H9 (cell line): ENCODE data around the gene C2orf68. TPM values are rescaled to one million over a fixed set of nuclear protein-coding genes. Genes with fewer than 3 reads are reported as not detected.

ENCODE experiments used
- DNase-seq: peaks from one replicate; pipeline ENCODE4 v3.0.0-alpha.2; 2017
- H2AFZ ChIP-seq: one replicate; pipeline ENCODE4 v1.6.1; 2013; ENCODE audit warnings: mild to moderate bottlenecking, low read length, control low read depth, moderate library complexity
- H2AK5ac ChIP-seq: 2 replicates; pipeline ENCODE4 v1.6.1; 2013; ENCODE audit warnings: low read length, control low read depth, mixed read lengths; ENCODE audit not compliant: insufficient read length
- H2BK120ac ChIP-seq: one replicate; pipeline ENCODE4 v1.6.1; 2013; ENCODE audit warnings: low read depth, mild to moderate bottlenecking, low read length, control low read depth, inconsistent platforms; ENCODE audit not compliant: poor library complexity, severe bottlenecking
- H2BK12ac ChIP-seq: 2 replicates; pipeline ENCODE4 v1.6.1; 2013; ENCODE audit warnings: low read length, control low read depth, mixed read lengths, low read depth; ENCODE audit not compliant: insufficient read length
- H2BK15ac ChIP-seq: 2 replicates; pipeline ENCODE4 v1.6.1; 2013; ENCODE audit warnings: low read depth, low read length, control low read depth
- H2BK20ac ChIP-seq: one replicate; pipeline ENCODE4 v1.6.1; 2013; ENCODE audit warnings: low read depth, mild to moderate bottlenecking, low read length, control low read depth, inconsistent platforms; ENCODE audit not compliant: poor library complexity, severe bottlenecking
- H2BK5ac ChIP-seq: 2 replicates; pipeline ENCODE4 v1.6.1; 2013; ENCODE audit warnings: low read length, control low read depth, mixed read lengths; ENCODE audit not compliant: insufficient read length
- H3K14ac ChIP-seq: 2 replicates; pipeline ENCODE4 v1.6.1; 2013; ENCODE audit warnings: low read length, control low read depth; ENCODE audit not compliant: insufficient read depth
- H3K18ac ChIP-seq: 2 replicates; pipeline ENCODE4 v1.6.1; 2013; ENCODE audit warnings: low read depth, mild to moderate bottlenecking, mixed read lengths, low read length, control low read depth; ENCODE audit not compliant: insufficient read length
- H3K23ac ChIP-seq: 2 replicates; pipeline ENCODE4 v1.6.1; 2013; ENCODE audit warnings: low read length, control low read depth, mixed read lengths, low read depth; ENCODE audit not compliant: insufficient read length
- H3K23me2 ChIP-seq: 2 replicates; pipeline ENCODE4 v1.6.1; 2013; ENCODE audit warnings: low read depth, mild to moderate bottlenecking, mixed read lengths, low read length, control low read depth; ENCODE audit not compliant: insufficient read length, poor library complexity, severe bottlenecking
- H3K27ac ChIP-seq: 2 replicates; pipeline ENCODE4 v1.5.1; 2013; ENCODE audit warnings: low read length, control low read depth, mixed read lengths, low read depth; ENCODE audit not compliant: insufficient read length
- H3K27me3 ChIP-seq: 2 replicates; pipeline ENCODE4 v1.6.1; 2013; ENCODE audit warnings: low read length, control low read depth, inconsistent platforms; ENCODE audit not compliant: insufficient read depth
- H3K4ac ChIP-seq: 2 replicates; pipeline ENCODE4 v1.6.1; 2013; ENCODE audit warnings: low read depth, mild to moderate bottlenecking, control low read depth, inconsistent platforms, low read length, moderate library complexity
- H3K4me1 ChIP-seq: 2 replicates; pipeline ENCODE4 v1.6.1; 2013; ENCODE audit warnings: low read length, control low read depth, inconsistent platforms; ENCODE audit not compliant: insufficient read depth
- H3K4me2 ChIP-seq: 2 replicates; pipeline ENCODE4 v1.6.1; 2013; ENCODE audit warnings: low read length, control low read depth, mixed read lengths; ENCODE audit not compliant: insufficient read length, insufficient read depth
- H3K56ac ChIP-seq: 2 replicates; pipeline ENCODE4 v1.6.1; 2013; ENCODE audit warnings: low read depth, mild to moderate bottlenecking, mixed read lengths, low read length, control low read depth; ENCODE audit not compliant: insufficient read length
- H3K79me1 ChIP-seq: 2 replicates; pipeline ENCODE4 v1.6.1; 2013; ENCODE audit warnings: low read depth, mild to moderate bottlenecking, moderate library complexity, low read length, control low read depth, inconsistent platforms; ENCODE audit not compliant: insufficient read depth, poor library complexity, severe bottlenecking
- H3K79me2 ChIP-seq: 2 replicates; pipeline ENCODE4 v1.6.1; 2013; ENCODE audit warnings: low read length, control low read depth, inconsistent platforms; ENCODE audit not compliant: insufficient read depth
- H3K9ac ChIP-seq: 2 replicates; pipeline ENCODE4 v1.6.1; 2013; ENCODE audit warnings: low read length, control low read depth, mixed read lengths; ENCODE audit not compliant: insufficient read length; ENCODE audit errors: extremely low read depth
- H3K9me3 ChIP-seq: one replicate; pipeline ENCODE4 v1.6.1; 2013; ENCODE audit warnings: low read depth, low read length, inconsistent platforms; ENCODE audit not compliant: control insufficient read depth
- H3T11ph ChIP-seq: one replicate; pipeline ENCODE4 v1.6.1; 2013; ENCODE audit warnings: mild to moderate bottlenecking, low read length, control low read depth, inconsistent platforms
- H4K20me1 ChIP-seq: one replicate; pipeline ENCODE4 v1.6.1; 2013; ENCODE audit not compliant: control insufficient read depth, insufficient read length, insufficient read depth
- H4K5ac ChIP-seq: 2 replicates; pipeline ENCODE4 v1.6.1; 2013; ENCODE audit warnings: low read depth, mild to moderate bottlenecking, mixed read lengths, low read length, control low read depth; ENCODE audit not compliant: insufficient read length
- H4K8ac ChIP-seq: replicated peaks from 2 replicates; pipeline ENCODE4 v1.6.1; 2013; ENCODE audit warnings: low read length, control low read depth, mixed read lengths, low read depth; ENCODE audit not compliant: insufficient read length
- H4K91ac ChIP-seq: 2 replicates; pipeline ENCODE4 v1.6.1; 2013; ENCODE audit warnings: low read depth, mild to moderate bottlenecking, moderate library complexity, mixed read lengths, low read length, control low read depth; ENCODE audit not compliant: insufficient read length
- H3K27ac Mint-ChIP-seq, 3 experiments: 2 replicates in 2 of 3; 3 replicates in 1 of 3; pipeline ENCODE4 v1.8.0; 2020 to 2021; ENCODE audit warnings: mixed read lengths in 3 of 3, mild to moderate bottlenecking in 1 of 3, moderate library complexity in 1 of 3
- H3K27me3 Mint-ChIP-seq: 2 replicates; pipeline ENCODE4 v1.8.0; 2021; ENCODE audit warnings: low read depth, mild to moderate bottlenecking, moderate library complexity, mixed read lengths
- H3K36me3 Mint-ChIP-seq, 3 experiments: 2 replicates in 2 of 3; 3 replicates in 1 of 3; pipeline ENCODE4 v1.8.0; 2020 to 2021; ENCODE audit warnings: low read depth in 3 of 3, mixed read lengths in 3 of 3; ENCODE audit not compliant: insufficient read depth in 1 of 3
- H3K4me1 Mint-ChIP-seq, 2 experiments: 2 replicates each; pipeline ENCODE4 v1.8.0; 2020; ENCODE audit warnings: mixed read lengths in 2 of 2
- H3K4me3 Mint-ChIP-seq, 2 experiments: 2 replicates in 1 of 2; 3 replicates in 1 of 2; pipeline ENCODE4 v1.8.0; 2020 to 2021; ENCODE audit warnings: mild to moderate bottlenecking in 2 of 2, mixed read lengths in 2 of 2, moderate library complexity in 1 of 2
- H3K9me3 Mint-ChIP-seq, 2 experiments: 2 replicates in 1 of 2; 3 replicates in 1 of 2; pipeline ENCODE4 v1.8.0; 2020; ENCODE audit warnings: mild to moderate bottlenecking in 2 of 2, mixed read lengths in 2 of 2, moderate library complexity in 1 of 2
- WGBS: extraction: QIAGEN DNeasy Blood & Tissue Kit; methylation state at CpG from one replicate; pipeline ENCODE4 v1.1.7; 2013; ENCODE audit warnings: missing lambda C conversion rate, low lambda C conversion rate, mixed read lengths; ENCODE audit not compliant: insufficient read length; ENCODE audit errors: extremely low coverage; 5-methylcytosine and 5-hydroxymethylcytosine counted together
- total RNA-seq: library from RNA; stranded (reverse); gene quantifications from 2 replicates; pipeline ENCODE4 v1.2.1, GENCODE V29; 2021
- TF ChIP-seq, protein P1 (sequence below): fragments of 200-600 bp; sonication (generic); conservative IDR thresholded peaks from 3 replicates; pipeline ENCODE4 v1.8.0; 2021; ENCODE audit warnings: antibody characterized with exemption, mild to moderate bottlenecking

C2orf68 gene
- total RNA-seq, 1 experiment from 2014 or later = 39.6 TPM

DNA sequence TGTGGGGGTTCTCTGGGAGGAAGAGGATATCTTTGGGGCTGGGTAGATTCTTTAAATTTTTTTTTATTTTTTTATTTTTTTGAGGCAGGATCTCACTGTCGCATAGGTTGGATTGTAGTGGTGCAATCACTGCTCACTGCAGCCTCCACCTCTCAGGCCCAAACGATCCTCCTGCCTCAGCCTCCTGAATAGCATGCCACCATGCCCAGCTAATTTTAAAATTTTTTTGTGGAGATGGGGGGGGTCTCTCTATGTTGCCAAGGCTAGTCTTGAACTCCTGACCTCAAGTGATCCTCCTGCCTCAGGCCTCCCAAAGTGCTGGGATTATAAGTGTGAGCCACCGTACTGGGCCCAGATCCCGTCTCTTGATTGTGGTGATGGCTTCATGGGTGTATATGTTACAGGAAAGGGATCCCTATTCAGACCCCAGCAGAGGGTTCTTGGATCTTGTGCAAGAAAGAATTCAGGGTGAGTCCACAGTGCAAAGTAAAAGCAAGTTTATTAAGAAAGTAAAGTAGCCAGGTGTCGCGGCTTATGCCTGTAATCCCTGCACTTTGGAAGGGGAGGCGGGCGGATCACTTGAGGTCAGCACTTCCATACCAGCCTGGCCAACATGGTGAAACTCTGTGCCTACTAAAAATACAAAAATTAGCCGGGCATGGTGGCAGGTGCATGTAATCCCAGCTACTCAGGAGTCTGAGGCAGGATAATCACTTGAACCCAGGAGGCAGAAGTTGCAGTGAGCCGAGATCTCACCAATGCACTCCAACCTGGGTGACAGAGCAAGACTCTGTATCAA, 2.0 kb upstream of the C2orf68 start:
- Histone ChIP-seq H3K27ac (no peak overlapping the region), H2BK5ac (no peak overlapping the region), H4K5ac (no peak overlapping the region), H2AFZ (no peak overlapping the region), H3K18ac (no peak overlapping the region), H3K79me1 (peaks cover 10% of the 10 kb centered on the region), H3K56ac (no peak overlapping the region), H3K4ac (no peak overlapping the region), H3K9ac (no peak overlapping the region), H2BK20ac (no peak overlapping the region), H3K27me3 (no peaks in the 10 kb centered on the region), H4K8ac (no peak overlapping the region), H3K23ac (no peak overlapping the region), H3K79me2 (peaks cover 16% of the 10 kb centered on the region), H3T11ph (no peak overlapping the region), H2AK5ac (no peak overlapping the region), H4K91ac (no peak overlapping the region), H3K4me2 (no peak overlapping the region), H3K23me2 (peaks cover 5% of the 10 kb centered on the region), H3K14ac (no peak overlapping the region), H3K4me1 (no peaks in the 10 kb centered on the region; the same call in 1 of the 2 replicates), H3K9me3 (no peaks in the 10 kb centered on the region), H2BK15ac (no peak overlapping the region), H2BK12ac (no peak overlapping the region), H2BK120ac (no peak overlapping the region), H4K20me1 (no peaks in the 10 kb centered on the region)
- TF ChIP-seq, protein P1, sequence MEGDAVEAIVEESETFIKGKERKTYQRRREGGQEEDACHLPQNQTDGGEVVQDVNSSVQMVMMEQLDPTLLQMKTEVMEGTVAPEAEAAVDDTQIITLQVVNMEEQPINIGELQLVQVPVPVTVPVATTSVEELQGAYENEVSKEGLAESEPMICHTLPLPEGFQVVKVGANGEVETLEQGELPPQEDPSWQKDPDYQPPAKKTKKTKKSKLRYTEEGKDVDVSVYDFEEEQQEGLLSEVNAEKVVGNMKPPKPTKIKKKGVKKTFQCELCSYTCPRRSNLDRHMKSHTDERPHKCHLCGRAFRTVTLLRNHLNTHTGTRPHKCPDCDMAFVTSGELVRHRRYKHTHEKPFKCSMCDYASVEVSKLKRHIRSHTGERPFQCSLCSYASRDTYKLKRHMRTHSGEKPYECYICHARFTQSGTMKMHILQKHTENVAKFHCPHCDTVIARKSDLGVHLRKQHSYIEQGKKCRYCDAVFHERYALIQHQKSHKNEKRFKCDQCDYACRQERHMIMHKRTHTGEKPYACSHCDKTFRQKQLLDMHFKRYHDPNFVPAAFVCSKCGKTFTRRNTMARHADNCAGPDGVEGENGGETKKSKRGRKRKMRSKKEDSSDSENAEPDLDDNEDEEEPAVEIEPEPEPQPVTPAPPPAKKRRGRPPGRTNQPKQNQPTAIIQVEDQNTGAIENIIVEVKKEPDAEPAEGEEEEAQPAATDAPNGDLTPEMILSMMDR = no peak
- Mint-ChIP-seq H3K27me3 (no peaks in the 10 kb centered on the region), H3K27ac (no peak overlapping the region), H3K4me3 (peak overlapping the region in 1 of 2 experiments; percentile 59; a peak in 2 of 5 replicates), H3K36me3 (peaks cover 9 to 28% (median 16%) of the 10 kb centered on the region in 3 experiments; a peak in 6 of 7 replicates), H3K9me3 (no peaks in the 10 kb centered on the region; a peak in 1 of 5 replicates), H3K4me1 (peaks cover 9 to 16% of the 10 kb centered on the region in 2 experiments; a peak in 3 of 4 replicates)
- WGBS = no CpG with 5 or more reads among the region's 10 CpGs
- DNase-seq = no peak
